Lower leg skin (tissue), 3 donors: Measurements from ENCODE around the gene MYO9B.

ENCODE experiments used
- POLR2A ChIP-seq, 2 donors: fragments of 450-650 bp; IDR thresholded peaks; one replicate each; pipeline ENCODE4 v1.6.1; 2016 to 2017; ENCODE audit warnings: antibody characterized with exemption in 2 of 2, mild to moderate bottlenecking in 1 of 2, moderate library complexity in 1 of 2
- TF ChIP-seq, protein P1 (sequence below), 3 donors: fragments of 450-650 bp; IDR thresholded peaks; one replicate each; pipeline ENCODE4 v1.5.1; 2016; ENCODE audit warnings: antibody characterized with exemption in 3 of 3, mild to moderate bottlenecking in 3 of 3, moderate library complexity in 2 of 3

DNA sequence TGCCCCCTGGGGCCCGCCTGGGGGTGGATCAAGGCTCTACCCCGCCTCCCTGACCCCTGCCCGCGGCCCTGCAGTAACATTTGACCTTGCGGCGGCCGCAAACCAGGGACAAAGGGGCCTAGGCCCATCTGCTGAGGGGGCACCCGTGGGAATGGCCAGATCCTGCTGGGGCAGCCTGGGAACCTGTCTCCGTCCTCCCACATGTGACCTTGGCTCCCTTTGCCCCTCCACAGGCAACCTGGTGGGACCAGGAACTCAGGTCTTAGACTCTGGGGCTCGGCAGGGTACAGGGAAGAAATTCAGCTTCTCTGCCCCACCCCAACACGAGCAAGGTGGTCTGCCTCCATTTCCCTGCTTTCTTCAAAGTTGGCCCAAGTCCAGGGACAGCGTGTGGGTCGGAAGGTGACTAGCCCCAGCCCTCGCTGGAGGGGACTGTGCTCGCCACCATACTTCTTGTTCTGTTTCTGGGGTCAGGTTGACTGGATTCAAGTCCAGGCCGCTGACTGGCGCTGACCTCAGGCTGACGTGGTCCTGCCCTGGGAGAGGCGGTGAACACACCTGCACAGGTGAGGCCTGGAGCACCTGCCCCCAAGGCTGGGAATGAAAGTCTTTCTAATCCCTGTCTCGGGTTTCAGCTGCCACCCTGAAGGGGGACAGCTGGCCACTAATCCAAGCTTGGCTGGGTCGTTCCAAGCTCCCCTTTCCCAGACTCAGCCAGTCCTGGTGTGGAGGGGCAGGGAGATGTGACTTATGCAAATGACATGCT is 172.6 kb downstream of the MYO9B start:
- TF ChIP-seq, protein P1, sequence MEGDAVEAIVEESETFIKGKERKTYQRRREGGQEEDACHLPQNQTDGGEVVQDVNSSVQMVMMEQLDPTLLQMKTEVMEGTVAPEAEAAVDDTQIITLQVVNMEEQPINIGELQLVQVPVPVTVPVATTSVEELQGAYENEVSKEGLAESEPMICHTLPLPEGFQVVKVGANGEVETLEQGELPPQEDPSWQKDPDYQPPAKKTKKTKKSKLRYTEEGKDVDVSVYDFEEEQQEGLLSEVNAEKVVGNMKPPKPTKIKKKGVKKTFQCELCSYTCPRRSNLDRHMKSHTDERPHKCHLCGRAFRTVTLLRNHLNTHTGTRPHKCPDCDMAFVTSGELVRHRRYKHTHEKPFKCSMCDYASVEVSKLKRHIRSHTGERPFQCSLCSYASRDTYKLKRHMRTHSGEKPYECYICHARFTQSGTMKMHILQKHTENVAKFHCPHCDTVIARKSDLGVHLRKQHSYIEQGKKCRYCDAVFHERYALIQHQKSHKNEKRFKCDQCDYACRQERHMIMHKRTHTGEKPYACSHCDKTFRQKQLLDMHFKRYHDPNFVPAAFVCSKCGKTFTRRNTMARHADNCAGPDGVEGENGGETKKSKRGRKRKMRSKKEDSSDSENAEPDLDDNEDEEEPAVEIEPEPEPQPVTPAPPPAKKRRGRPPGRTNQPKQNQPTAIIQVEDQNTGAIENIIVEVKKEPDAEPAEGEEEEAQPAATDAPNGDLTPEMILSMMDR (IDR thresholded peaks at IDR 0.05), result peak in 1 of 3 donors; percentile 64
- no peak for TF ChIP-seq POLR2A (IDR thresholded peaks at IDR 0.05)
